Naive B cell (primary cell): ENCODE data around the gene LRP4. TPM values are rescaled to one million over a fixed set of nuclear protein-coding genes. Genes with fewer than 3 reads are reported as not detected.

Experiments
- ATAC-seq, 2 donors: fragments of 150-1000 bp; cut with Tn5 transposase; 2 replicates each; pipeline ENCODE4 v1.10.0; 2021; ENCODE audit warnings: low read depth in 2 of 2, mild to moderate bottlenecking in 2 of 2, moderate library complexity in 2 of 2
- DNase-seq: peaks from one replicate; pipeline ENCODE4 v3.0.0; 2022
- H3K27ac Mint-ChIP-seq, 6 donors: one replicate each; pipeline ENCODE4 v1.8.0; 2020 to 2022; ENCODE audit warnings: mild to moderate bottlenecking in 6 of 6, mixed read lengths in 6 of 6, moderate library complexity in 5 of 6, inconsistent platforms in 2 of 6
- H3K27me3 Mint-ChIP-seq, 3 donors: one replicate each; pipeline ENCODE4 v1.8.0; 2021 to 2022; ENCODE audit warnings: mixed read lengths in 3 of 3, mild to moderate bottlenecking in 1 of 3
- H3K36me3 Mint-ChIP-seq, 2 donors: one replicate each; pipeline ENCODE4 v1.8.0; 2020 to 2022; ENCODE audit warnings: mixed read lengths in 2 of 2, inconsistent platforms in 1 of 2, mild to moderate bottlenecking in 1 of 2
- H3K4me1 Mint-ChIP-seq, 3 donors: one replicate each; pipeline ENCODE4 v1.8.0; 2020 to 2022; ENCODE audit warnings: mixed read lengths in 3 of 3, inconsistent platforms in 1 of 3, mild to moderate bottlenecking in 1 of 3, moderate library complexity in 1 of 3
- H3K4me3 Mint-ChIP-seq, 8 donors: one replicate each; pipeline ENCODE4 v1.8.0; 2020 to 2022; ENCODE audit warnings: mild to moderate bottlenecking in 8 of 8, mixed read lengths in 8 of 8, moderate library complexity in 8 of 8, inconsistent platforms in 2 of 8
- H3K9me3 Mint-ChIP-seq, 7 donors: one replicate each; pipeline ENCODE4 v1.8.0; 2020 to 2022; ENCODE audit warnings: mixed read lengths in 7 of 7, mild to moderate bottlenecking in 5 of 7, inconsistent platforms in 2 of 7, moderate library complexity in 1 of 7
- polyA plus RNA-seq, 6 donors: library from polyadenylated mRNA; unstranded; fragments of 300-500 nt; fragmentation: Illumina TruSeq; gene quantifications; one replicate each; pipeline ENCODE4 v1.2.3, GENCODE V29; 2021; ENCODE audit warnings: low read depth in 6 of 6

Gene LRP4
- polyA plus RNA-seq, 6 donors from 2014 or later, result not detected

- Mint-ChIP-seq H3K4me1 (peaks cover 0 to 2% (median 0%) of the 10 kb centered on the region in 3 donors), H3K36me3 (no peaks in the 10 kb centered on the region), H3K9me3 (peaks cover 0 to 3% (median 0%) of the 10 kb centered on the region in 7 donors), H3K27ac (no peak overlapping the region), H3K27me3 (no peaks in the 10 kb centered on the region), H3K4me3 (no peak overlapping the region)
- no peak for DNase-seq
- ATAC-seq, result no peak
Measured at GRCh38 chr11:46896719-46897406, 21.5 kb downstream of the LRP4 start.

GRCh38 chr11:46895821-46896220 lies 22.5 kb downstream of the LRP4 start:
- H3K36me3 Mint-ChIP-seq, result no peaks in the 10 kb centered on the region
- H3K4me3 Mint-ChIP-seq, result no peak overlapping the region
- ATAC-seq, result no peak
- no peaks in the 10 kb centered on the region for H3K27me3 Mint-ChIP-seq
- peaks cover 0 to 2% (median 0%) of the 10 kb centered on the region in 3 donors for H3K4me1 Mint-ChIP-seq
- no peak overlapping the region for H3K27ac Mint-ChIP-seq
- peaks cover 0 to 3% (median 0%) of the 10 kb centered on the region in 7 donors for H3K9me3 Mint-ChIP-seq
- DNase-seq, result no peak

- Mint-ChIP-seq H3K27me3 (no peaks in the 10 kb centered on the region), H3K27ac (peak overlapping the region in 1 of 6 donors; percentile 86), H3K4me1 (peaks cover 0 to 3% (median 2%) of the 10 kb centered on the region in 3 donors), H3K36me3 (no peaks in the 10 kb centered on the region), H3K4me3 (no peak overlapping the region), H3K9me3 (peaks cover 0 to 3% (median 0%) of the 10 kb centered on the region in 7 donors)
- ATAC-seq (no peak), DNase-seq (no peak)
Measured at GRCh38 chr11:46894961-46895360, 23.4 kb downstream of the LRP4 start.

GRCh38 chr11:46894506-46894905 lies 23.8 kb downstream of the LRP4 start:
- no peak for ATAC-seq
- peak overlapping the region in 2 of 6 donors; percentile 21 to 76 for H3K27ac Mint-ChIP-seq
- no peak overlapping the region for H3K4me3 Mint-ChIP-seq

GRCh38 chr11:46892838-46893237 lies 25.5 kb downstream of the LRP4 start:
- Mint-ChIP-seq H3K36me3 (no peaks in the 10 kb centered on the region), H3K27me3 (peaks cover 0 to 6% (median 0%) of the 10 kb centered on the region in 3 donors), H3K4me1 (peaks cover 7 to 10% (median 8%) of the 10 kb centered on the region in 3 donors), H3K9me3 (no peaks in the 10 kb centered on the region), H3K27ac (no peak overlapping the region), H3K4me3 (no peak overlapping the region)
- no peak for ATAC-seq
- no peak for DNase-seq

More at GRCh38 chr11:46894506-46894905, 23.8 kb downstream of the LRP4 start:
- Mint-ChIP-seq H3K9me3 (peaks cover 0 to 3% (median 0%) of the 10 kb centered on the region in 7 donors), H3K27me3 (peaks cover 0 to under 1% (median 0%) of the 10 kb centered on the region in 3 donors), H3K36me3 (no peaks in the 10 kb centered on the region), H3K4me1 (peaks cover 4 to 8% (median 6%) of the 10 kb centered on the region in 3 donors)
- DNase-seq, result no peak

- peaks cover 7 to 10% (median 8%) of the 10 kb centered on the region in 3 donors for H3K4me1 Mint-ChIP-seq
- peaks cover 0 to 6% (median 0%) of the 10 kb centered on the region in 3 donors for H3K27me3 Mint-ChIP-seq
- H3K4me3 Mint-ChIP-seq, result no peak overlapping the region
- H3K36me3 Mint-ChIP-seq, result no peaks in the 10 kb centered on the region
- H3K27ac Mint-ChIP-seq, result no peak overlapping the region
- ATAC-seq (no peak), DNase-seq (no peak)
- H3K9me3 Mint-ChIP-seq, result no peaks in the 10 kb centered on the region
Measured at GRCh38 chr11:46892109-46892508, 26.2 kb downstream of the LRP4 start.

- no peak overlapping the region for H3K4me3 Mint-ChIP-seq
- no peak overlapping the region for H3K27ac Mint-ChIP-seq
- H3K36me3 Mint-ChIP-seq, result no peaks in the 10 kb centered on the region
- ATAC-seq (no peak), DNase-seq (no peak)
- H3K27me3 Mint-ChIP-seq, result peaks cover 0 to 6% (median 0%) of the 10 kb centered on the region in 3 donors
- no peaks in the 10 kb centered on the region for H3K9me3 Mint-ChIP-seq
- H3K4me1 Mint-ChIP-seq, result peaks cover 6 to 10% (median 7%) of the 10 kb centered on the region in 3 donors
Measured at GRCh38 chr11:46890665-46891064, 27.7 kb downstream of the LRP4 start.

- H3K4me1 Mint-ChIP-seq, result peaks cover 6 to 10% (median 7%) of the 10 kb centered on the region in 3 donors
- no peaks in the 10 kb centered on the region for H3K9me3 Mint-ChIP-seq
- H3K27ac Mint-ChIP-seq, result peak overlapping the region in 2 of 6 donors; percentile 38 to 69
- H3K36me3 Mint-ChIP-seq, result no peaks in the 10 kb centered on the region
- DNase-seq (peak; percentile 67), ATAC-seq (peak; percentile 92 to 94)
- no peak overlapping the region for H3K4me3 Mint-ChIP-seq
- H3K27me3 Mint-ChIP-seq, result peaks cover 0 to 6% (median 0%) of the 10 kb centered on the region in 3 donors
Measured at GRCh38 chr11:46889689-46890475, 28.5 kb downstream of the LRP4 start.

GRCh38 chr11:46889251-46889650 lies 29.1 kb downstream of the LRP4 start:
- no peak for ATAC-seq

GRCh38 chr11:46888636-46889035 lies 29.7 kb downstream of the LRP4 start:
- Mint-ChIP-seq H3K27ac (no peak overlapping the region), H3K9me3 (peaks cover 0 to under 1% (median 0%) of the 10 kb centered on the region in 7 donors), H3K36me3 (no peaks in the 10 kb centered on the region), H3K4me1 (peaks cover 6 to 10% (median 7%) of the 10 kb centered on the region in 3 donors), H3K4me3 (no peak overlapping the region), H3K27me3 (peaks cover 0 to 6% (median 0%) of the 10 kb centered on the region in 3 donors)
- ATAC-seq (no peak), DNase-seq (no peak)

More at GRCh38 chr11:46889251-46889650, 29.1 kb downstream of the LRP4 start:
- DNase-seq, result no peak
- H3K4me3 Mint-ChIP-seq, result no peak overlapping the region
- no peaks in the 10 kb centered on the region for H3K36me3 Mint-ChIP-seq
- H3K27ac Mint-ChIP-seq, result peak overlapping the region in 1 of 6 donors; percentile 12
- peaks cover 0 to 6% (median 0%) of the 10 kb centered on the region in 3 donors for H3K27me3 Mint-ChIP-seq
- no peaks in the 10 kb centered on the region for H3K9me3 Mint-ChIP-seq
- peaks cover 6 to 10% (median 7%) of the 10 kb centered on the region in 3 donors for H3K4me1 Mint-ChIP-seq

GRCh38 chr11:46886211-46886610 lies 32.1 kb downstream of the LRP4 start:
- H3K27ac Mint-ChIP-seq, result no peak overlapping the region
- peaks cover 0 to 1% (median 0%) of the 10 kb centered on the region in 7 donors for H3K9me3 Mint-ChIP-seq
- peaks cover 0 to 6% (median 0%) of the 10 kb centered on the region in 3 donors for H3K27me3 Mint-ChIP-seq
- H3K4me3 Mint-ChIP-seq, result no peak overlapping the region
- peaks cover 6 to 10% (median 7%) of the 10 kb centered on the region in 3 donors for H3K4me1 Mint-ChIP-seq
- H3K36me3 Mint-ChIP-seq, result no peaks in the 10 kb centered on the region
- no peak for ATAC-seq
- DNase-seq, result no peak

GRCh38 chr11:46879056-46879585 lies 39.2 kb downstream of the LRP4 start:
- Mint-ChIP-seq H3K4me1 (no peaks in the 10 kb centered on the region), H3K9me3 (peaks cover 0 to 1% (median 0%) of the 10 kb centered on the region in 7 donors), H3K27ac (no peak overlapping the region), H3K36me3 (no peaks in the 10 kb centered on the region), H3K27me3 (peaks cover 0 to 8% (median 0%) of the 10 kb centered on the region in 3 donors), H3K4me3 (no peak overlapping the region)
- DNase-seq (no peak), ATAC-seq (no peak)

- Mint-ChIP-seq H3K4me3 (no peak overlapping the region), H3K4me1 (peaks cover 0 to 4% (median 0%) of the 10 kb centered on the region in 3 donors), H3K9me3 (no peaks in the 10 kb centered on the region), H3K36me3 (no peaks in the 10 kb centered on the region), H3K27ac (no peak overlapping the region), H3K27me3 (peaks cover 0 to 8% (median 0%) of the 10 kb centered on the region in 3 donors)
- ATAC-seq (no peak), DNase-seq (no peak)
Measured at GRCh38 chr11:46877580-46877979, 40.8 kb downstream of the LRP4 start.
